HFFc6 (cell line): ENCODE results near the gene NCAPH2. TPM values are rescaled to one million over a fixed set of nuclear protein-coding genes. Genes with fewer than 3 reads are reported as not detected.
A peak's percentile ranks its signal among the peaks of the same experiment; 100 is the strongest.

ENCODE experiments used
- DNase-seq: peaks from one replicate; pipeline ENCODE4 v3.0.0-alpha.2; 2018
- H3K27ac Mint-ChIP-seq: 2 replicates; pipeline ENCODE4 v1.8.0; 2020; ENCODE audit warnings: mild to moderate bottlenecking, mixed read lengths
- H3K27me3 Mint-ChIP-seq: 2 replicates; pipeline ENCODE4 v1.8.0; 2021; ENCODE audit warnings: mild to moderate bottlenecking, moderate library complexity, mixed read lengths; ENCODE audit not compliant: insufficient read depth
- H3K36me3 Mint-ChIP-seq: 2 replicates; pipeline ENCODE4 v1.8.0; 2021; ENCODE audit warnings: low read depth, mixed read lengths
- H3K4me1 Mint-ChIP-seq: 2 replicates; pipeline ENCODE4 v1.8.0; 2020; ENCODE audit warnings: low read depth, mixed read lengths
- H3K4me3 Mint-ChIP-seq: 2 replicates; pipeline ENCODE4 v1.8.0; 2020; ENCODE audit warnings: mild to moderate bottlenecking, moderate library complexity, mixed read lengths
- H3K9me3 Mint-ChIP-seq: 2 replicates; pipeline ENCODE4 v1.8.0; 2020; ENCODE audit warnings: mild to moderate bottlenecking, mixed read lengths
- CTCF ChIP-seq: fragments of 200-600 bp; sonication (generic); IDR thresholded peaks from 2 replicates; pipeline ENCODE4 v1.5.0; 2021; ENCODE audit warnings: antibody characterized with exemption, mild to moderate bottlenecking
- total RNA-seq, 6 experiments: library from RNA; stranded (reverse); fragmentation: NEBNext Ultra II Directional; extraction: Animal tissue kit (Norgen Biotek cat#: 25700); gene quantifications; 2 replicates in 1 of 6; 3 replicates in 5 of 6; pipeline ENCODE4 v1.2.3, GENCODE V29; 2021

Gene NCAPH2
- total RNA-seq, 6 experiments from 2014 or later = 31.7 to 54.1 (median 50.0) TPM

GRCh38 chr22:50553310-50553709, 45.3 kb downstream of the NCAPH2 start:
- H3K4me3 Mint-ChIP-seq = no peak overlapping the region
- H3K27me3 Mint-ChIP-seq = peaks cover 32% of the 10 kb centered on the region
- H3K36me3 Mint-ChIP-seq = no peaks in the 10 kb centered on the region
- no peak for DNase-seq
- TF ChIP-seq CTCF = no peak
- H3K4me1 Mint-ChIP-seq = no peaks in the 10 kb centered on the region
- H3K27ac Mint-ChIP-seq = no peak overlapping the region
- H3K9me3 Mint-ChIP-seq = no peaks in the 10 kb centered on the region

- no peaks in the 10 kb centered on the region for H3K36me3 Mint-ChIP-seq
- H3K9me3 Mint-ChIP-seq = no peaks in the 10 kb centered on the region
- no peaks in the 10 kb centered on the region for H3K4me1 Mint-ChIP-seq
- H3K4me3 Mint-ChIP-seq = no peak overlapping the region
- DNase-seq = no peak
- no peak for TF ChIP-seq CTCF
- peaks cover 23% of the 10 kb centered on the region for H3K27me3 Mint-ChIP-seq
- H3K27ac Mint-ChIP-seq = no peak overlapping the region
Observed at GRCh38 chr22:50556703-50557102, 48.7 kb downstream of the NCAPH2 start.

- Mint-ChIP-seq H3K9me3 (no peaks in the 10 kb centered on the region), H3K36me3 (no peaks in the 10 kb centered on the region), H3K27ac (no peak overlapping the region), H3K4me1 (peaks cover 9% of the 10 kb centered on the region), H3K27me3 (peaks cover 24% of the 10 kb centered on the region), H3K4me3 (no peak overlapping the region)
- no peak for TF ChIP-seq CTCF
- no peak for DNase-seq
Observed at GRCh38 chr22:50560034-50560433, 52.0 kb downstream of the NCAPH2 start.

GRCh38 chr22:50561401-50562358, 53.7 kb downstream of the NCAPH2 start:
- H3K4me3 Mint-ChIP-seq = no peak overlapping the region
- H3K27ac Mint-ChIP-seq = no peak overlapping the region
- H3K4me1 Mint-ChIP-seq = peaks cover 9% of the 10 kb centered on the region
- TF ChIP-seq CTCF = no peak
- no peaks in the 10 kb centered on the region for H3K9me3 Mint-ChIP-seq
- DNase-seq = no peak
- peaks cover 21% of the 10 kb centered on the region for H3K27me3 Mint-ChIP-seq
- H3K36me3 Mint-ChIP-seq = no peaks in the 10 kb centered on the region

GRCh38 chr22:50562523-50563412, 54.7 kb downstream of the NCAPH2 start, which contains the start of gene SYCE3:
SYCE3 (minus strand) TSS chr22:50562919; CDS start chr22:50556405, 6,514 bp downstream.
- H3K27me3 Mint-ChIP-seq = peaks cover 21% of the 10 kb centered on the region
- DNase-seq = peak; percentile 77
- H3K36me3 Mint-ChIP-seq = no peaks in the 10 kb centered on the region
- peak within 1 kb of the TSS; percentile 88 for H3K4me3 Mint-ChIP-seq
- no peak within 1 kb of the TSS for H3K27ac Mint-ChIP-seq
- peaks cover 9% of the 10 kb centered on the region for H3K4me1 Mint-ChIP-seq
- no peaks in the 10 kb centered on the region for H3K9me3 Mint-ChIP-seq
- peak; percentile 94 for TF ChIP-seq CTCF
